Loucy (cell line): ENCODE results near the gene COG1.

Source experiments
- H2AFZ ChIP-seq: fragments of 200-600 bp; sonication (generic); 2 replicates; pipeline ENCODE4 v1.6.0; 2016; ENCODE audit warnings: antibody characterized with exemption, mild to moderate bottlenecking, low read length, moderate library complexity
- H3F3A ChIP-seq: fragments of 200-600 bp; 2 replicates; pipeline ENCODE4 v1.6.0; 2016; ENCODE audit warnings: antibody characterized with exemption, low read depth, mild to moderate bottlenecking
- H3K27me3 ChIP-seq: fragments of 200-600 bp; sonication (generic); 2 replicates; pipeline ENCODE4 v1.6.1; 2014; ENCODE audit warnings: low read length, mild to moderate bottlenecking; ENCODE audit not compliant: insufficient read depth, poor library complexity, severe bottlenecking
- H3K36me3 ChIP-seq: fragments of 200-600 bp; sonication (generic); 2 replicates; pipeline ENCODE4 v1.6.1; 2016; ENCODE audit warnings: low read length; ENCODE audit not compliant: insufficient read depth
- H3K4me1 ChIP-seq: fragments of 200-600 bp; sonication (generic); 2 replicates; pipeline ENCODE4 v1.5.1; 2014; ENCODE audit warnings: low read length, mild to moderate bottlenecking; ENCODE audit not compliant: insufficient read depth, poor library complexity, severe bottlenecking
- H3K4me2 ChIP-seq: fragments of 200-600 bp; sonication (generic); 2 replicates; pipeline ENCODE4 v1.6.0; 2014; ENCODE audit warnings: antibody characterized with exemption, low read length, low read depth, mild to moderate bottlenecking; ENCODE audit not compliant: poor library complexity, severe bottlenecking
- H3K4me3 ChIP-seq: fragments of 200-600 bp; sonication (generic); 2 replicates; pipeline ENCODE4 v1.5.1; 2014; ENCODE audit warnings: low read length, mild to moderate bottlenecking, mixed read lengths; ENCODE audit not compliant: poor library complexity, severe bottlenecking
- H3K79me2 ChIP-seq: fragments of 200-600 bp; sonication (generic); 2 replicates; pipeline ENCODE4 v1.6.1; 2014; ENCODE audit warnings: low read length; ENCODE audit not compliant: insufficient read depth
- H3K9ac ChIP-seq: fragments of 200-600 bp; sonication (generic); 2 replicates; pipeline ENCODE4 v1.6.0; 2014; ENCODE audit warnings: mild to moderate bottlenecking, low read depth, low read length, moderate library complexity; ENCODE audit not compliant: poor library complexity, severe bottlenecking
- H3K9me2 ChIP-seq: fragments of 200-600 bp; sonication (generic); replicated peaks from 2 replicates; pipeline ENCODE4 v1.6.1; 2016; ENCODE audit warnings: low read depth, low read length, mixed read lengths
- H3K9me3 ChIP-seq: fragments of 200-600 bp; sonication (generic); 2 replicates; pipeline ENCODE4 v1.6.1; 2014; ENCODE audit warnings: mild to moderate bottlenecking, antibody characterized with exemption, low read length, low read depth; ENCODE audit not compliant: insufficient read depth
- H4K20me1 ChIP-seq: fragments of 200-600 bp; sonication (generic); 2 replicates; pipeline ENCODE4 v1.6.0; 2014; ENCODE audit warnings: antibody characterized with exemption, low read length, mild to moderate bottlenecking; ENCODE audit not compliant: insufficient read depth, poor library complexity, severe bottlenecking
- EZH2phosphoT487 ChIP-seq: fragments of 200-600 bp; IDR thresholded peaks from 2 replicates; pipeline ENCODE4 v1.6.1; 2018; ENCODE audit warnings: antibody characterized with exemption, mild to moderate bottlenecking, moderate library complexity, borderline replicate concordance
- TF ChIP-seq, protein P1 (sequence below): fragments of 200-600 bp; sonication (generic); conservative IDR thresholded peaks from 2 replicates; pipeline ENCODE4 v1.5.1; 2014; ENCODE audit warnings: mild to moderate bottlenecking, antibody characterized with exemption, low read length

The COG1 gene

DNA sequence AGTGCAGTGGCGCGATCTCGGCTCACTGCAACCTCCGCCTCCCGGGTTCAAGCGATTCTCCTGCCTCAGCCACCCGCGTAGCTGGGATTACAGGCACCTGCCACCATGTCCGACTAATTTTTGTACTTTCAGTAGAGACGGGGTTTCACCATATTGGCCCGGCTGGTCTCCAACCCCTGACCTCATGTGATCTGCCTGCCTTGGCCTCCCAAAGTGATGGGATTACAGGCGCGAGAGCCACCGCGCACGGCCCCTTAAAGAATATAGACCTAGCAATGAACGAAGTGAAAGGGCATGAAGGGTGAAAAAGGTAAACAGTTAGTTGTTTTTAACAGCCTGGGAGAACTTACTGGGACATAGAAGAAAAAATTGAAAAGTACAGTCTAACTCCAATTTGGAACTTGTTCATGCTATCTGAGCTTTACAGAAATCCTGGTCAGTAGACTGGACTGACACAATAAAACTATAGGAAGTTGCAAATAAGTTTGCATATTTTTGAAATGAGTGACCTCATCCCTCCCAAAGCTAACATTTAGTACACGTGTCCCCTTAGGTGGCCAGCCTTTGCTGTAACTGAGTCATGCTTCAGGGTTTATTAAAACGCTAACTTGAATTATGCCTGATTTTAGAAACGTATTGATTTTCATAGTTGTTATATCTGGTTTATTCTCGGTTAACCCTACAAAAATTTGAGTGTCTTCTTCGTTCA, 1.8 kb downstream of the COG1 start:
- H3K79me2 ChIP-seq = peaks cover 53% of the 10 kb centered on the region
- H3K9ac ChIP-seq = peak overlapping the region; percentile 29

DNA sequence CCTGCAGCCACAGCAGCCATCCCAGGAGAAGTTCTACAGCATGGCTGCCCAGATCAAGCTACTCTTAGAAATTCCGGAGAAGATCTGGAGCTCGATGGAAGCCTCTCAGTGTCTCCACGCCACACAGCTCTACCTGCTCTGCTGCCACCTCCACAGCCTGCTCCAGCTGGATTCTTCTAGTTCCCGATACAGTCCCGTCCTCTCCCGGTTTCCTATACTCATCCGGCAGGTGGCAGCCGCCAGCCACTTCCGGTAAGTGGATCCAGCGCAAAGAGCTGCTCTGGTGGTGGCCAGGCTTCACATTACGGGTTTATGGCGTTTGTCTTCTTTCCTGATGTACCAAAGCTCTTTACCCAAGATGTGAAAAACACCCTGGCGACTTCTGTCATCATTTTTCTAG, 3.6 kb downstream of the COG1 start:
- Histone ChIP-seq H2AFZ (no peak overlapping the region), H3K4me2 (peak overlapping the region; percentile 2), H4K20me1 (peaks cover 5% of the 10 kb centered on the region), H3K9me2 (no peaks in the 10 kb centered on the region), H3F3A (no peaks in the 10 kb centered on the region), H3K4me1 (peaks cover 26% of the 10 kb centered on the region), H3K4me3 (no peak overlapping the region), H3K79me2 (peaks cover 66% of the 10 kb centered on the region), H3K9me3 (no peaks in the 10 kb centered on the region), H3K36me3 (peaks cover 51% of the 10 kb centered on the region), H3K27me3 (no peaks in the 10 kb centered on the region), H3K9ac (no peak overlapping the region)
- TF ChIP-seq, protein P1, sequence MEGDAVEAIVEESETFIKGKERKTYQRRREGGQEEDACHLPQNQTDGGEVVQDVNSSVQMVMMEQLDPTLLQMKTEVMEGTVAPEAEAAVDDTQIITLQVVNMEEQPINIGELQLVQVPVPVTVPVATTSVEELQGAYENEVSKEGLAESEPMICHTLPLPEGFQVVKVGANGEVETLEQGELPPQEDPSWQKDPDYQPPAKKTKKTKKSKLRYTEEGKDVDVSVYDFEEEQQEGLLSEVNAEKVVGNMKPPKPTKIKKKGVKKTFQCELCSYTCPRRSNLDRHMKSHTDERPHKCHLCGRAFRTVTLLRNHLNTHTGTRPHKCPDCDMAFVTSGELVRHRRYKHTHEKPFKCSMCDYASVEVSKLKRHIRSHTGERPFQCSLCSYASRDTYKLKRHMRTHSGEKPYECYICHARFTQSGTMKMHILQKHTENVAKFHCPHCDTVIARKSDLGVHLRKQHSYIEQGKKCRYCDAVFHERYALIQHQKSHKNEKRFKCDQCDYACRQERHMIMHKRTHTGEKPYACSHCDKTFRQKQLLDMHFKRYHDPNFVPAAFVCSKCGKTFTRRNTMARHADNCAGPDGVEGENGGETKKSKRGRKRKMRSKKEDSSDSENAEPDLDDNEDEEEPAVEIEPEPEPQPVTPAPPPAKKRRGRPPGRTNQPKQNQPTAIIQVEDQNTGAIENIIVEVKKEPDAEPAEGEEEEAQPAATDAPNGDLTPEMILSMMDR = no peak
- TF ChIP-seq EZH2phosphoT487 = no peak

More for the DNA sequence above, 1.8 kb downstream of the COG1 start:
- Histone ChIP-seq H2AFZ (no peak overlapping the region), H4K20me1 (peaks cover 5% of the 10 kb centered on the region), H3F3A (no peaks in the 10 kb centered on the region), H3K36me3 (peaks cover 33% of the 10 kb centered on the region; the same call in 1 of the 2 replicates), H3K4me2 (peak overlapping the region; percentile 37), H3K9me3 (no peaks in the 10 kb centered on the region), H3K4me1 (peaks cover 20% of the 10 kb centered on the region), H3K27me3 (no peaks in the 10 kb centered on the region), H3K9me2 (no peaks in the 10 kb centered on the region), H3K4me3 (peak overlapping the region; percentile 43)
- no peak for TF ChIP-seq EZH2phosphoT487
- TF ChIP-seq, protein P1 = no peak

DNA sequence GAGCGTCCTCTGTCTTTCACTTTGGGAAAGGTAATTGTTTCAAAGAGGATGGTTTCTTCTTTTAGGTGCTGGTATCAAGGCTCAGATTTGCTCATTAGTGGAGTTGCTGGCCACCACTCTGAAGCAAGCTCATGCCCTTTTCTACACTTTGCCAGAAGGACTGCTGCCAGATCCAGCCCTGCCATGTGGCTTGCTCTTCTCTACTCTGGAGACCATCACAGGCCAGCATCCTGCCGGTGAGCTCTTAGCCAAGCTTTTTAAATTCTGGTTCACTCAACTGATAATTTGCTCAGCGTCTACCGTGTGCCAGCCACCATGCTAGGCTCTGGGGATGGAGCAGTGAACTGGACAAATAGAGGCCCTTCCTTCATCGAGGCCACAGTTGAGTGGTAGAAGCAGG, 4.3 kb downstream of the COG1 start:
- Histone ChIP-seq H3K4me3 (no peak overlapping the region), H2AFZ (no peak overlapping the region), H3K9me2 (no peaks in the 10 kb centered on the region), H3K4me1 (peaks cover 26% of the 10 kb centered on the region), H3K36me3 (peaks cover 55% of the 10 kb centered on the region), H3K27me3 (no peaks in the 10 kb centered on the region), H3F3A (no peaks in the 10 kb centered on the region), H3K9me3 (no peaks in the 10 kb centered on the region), H3K4me2 (peak overlapping the region; percentile 2), H3K79me2 (peaks cover 67% of the 10 kb centered on the region), H4K20me1 (peaks cover 5% of the 10 kb centered on the region), H3K9ac (no peak overlapping the region)
- no peak for TF ChIP-seq EZH2phosphoT487
- TF ChIP-seq, protein P1 = no peak
